ENCODE data around the gene SEC31A. TPM values are rescaled to one million over a fixed set of nuclear protein-coding genes. Genes with fewer than 3 reads are reported as not detected.

Gene SEC31A
- total and polyA plus RNA-seq, 2 experiments from 2014 or later = 91.0 to 98.8 TPM

- no peak for TF ChIP-seq ZNF462 (CRISPR knock-in tag; IDR thresholded peaks at IDR 0.05)
Measured at GRCh38 chr4:82809619-82810018, 81.3 kb downstream of the SEC31A start (continued).

GRCh38 chr4:82803746-82804145 lies 87.2 kb downstream of the SEC31A start:
- H3K4me1 ChIP-seq (ENCODE audit: insufficient read depth) = peaks cover 7% of the 10 kb centered on the region
- no peak for DNase-seq (ENCODE audit: low spot score)
- no peak overlapping the region for H2AFZ ChIP-seq
- H4K20me1 ChIP-seq (replicated peaks; ENCODE audit: insufficient read depth) = peaks cover 9% of the 10 kb centered on the region; the same call in 1 of the 2 replicates
- no peak overlapping the region for H3K27ac Mint-ChIP-seq
- no peaks in the 10 kb centered on the region for H3K79me2 ChIP-seq (replicated peaks; ENCODE audit: insufficient read depth)
- H3K4me2 ChIP-seq = no peak overlapping the region
- H3K27ac ChIP-seq (ENCODE audit: low read depth) = no peak overlapping the region
- ATAC-seq = no peak
- TF ChIP-seq, protein P1, sequence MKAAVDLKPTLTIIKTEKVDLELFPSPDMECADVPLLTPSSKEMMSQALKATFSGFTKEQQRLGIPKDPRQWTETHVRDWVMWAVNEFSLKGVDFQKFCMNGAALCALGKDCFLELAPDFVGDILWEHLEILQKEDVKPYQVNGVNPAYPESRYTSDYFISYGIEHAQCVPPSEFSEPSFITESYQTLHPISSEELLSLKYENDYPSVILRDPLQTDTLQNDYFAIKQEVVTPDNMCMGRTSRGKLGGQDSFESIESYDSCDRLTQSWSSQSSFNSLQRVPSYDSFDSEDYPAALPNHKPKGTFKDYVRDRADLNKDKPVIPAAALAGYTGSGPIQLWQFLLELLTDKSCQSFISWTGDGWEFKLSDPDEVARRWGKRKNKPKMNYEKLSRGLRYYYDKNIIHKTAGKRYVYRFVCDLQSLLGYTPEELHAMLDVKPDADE (IDR thresholded peaks at IDR 0.05) = no peak
- TF ChIP-seq CREB1 (CRISPR knock-in tag; IDR thresholded peaks at IDR 0.05; ENCODE audit: low read depth) = no peak
- peaks cover 99% of the 10 kb centered on the region for H3K27me3 ChIP-seq (ENCODE audit: insufficient read depth)
- H3K4me3 Mint-ChIP-seq = no peak overlapping the region
- peaks cover 10% of the 10 kb centered on the region for H3K4me1 Mint-ChIP-seq
- no peak overlapping the region for H3K4me3 ChIP-seq
- no peaks in the 10 kb centered on the region for H3K9me2 ChIP-seq (ENCODE audit: insufficient read depth)
- H3K9me3 Mint-ChIP-seq = no peaks in the 10 kb centered on the region
- H3K36me3 ChIP-seq (ENCODE audit: insufficient read depth) = no peaks in the 10 kb centered on the region
- H3K27me3 Mint-ChIP-seq (ENCODE audit: insufficient read depth, low read depth, poor library complexity) = peaks cover 44% of the 10 kb centered on the region
- peaks cover 3% of the 10 kb centered on the region; the same call in 1 of the 2 replicates for H3F3A ChIP-seq (replicated peaks; ENCODE audit: low read depth)
- H3K36me3 Mint-ChIP-seq (ENCODE audit: low read depth) = no peaks in the 10 kb centered on the region

All from GM23338 (cell line).